HG03520 (cell line): Measurements from ENCODE around the gene TNIP1.

Experiments
- ATAC-seq: cut with Tn5 transposase; IDR thresholded peaks from one replicate; pipeline ENCODE4 v1.9.1; 2021; ENCODE audit warnings: mild to moderate bottlenecking, moderate library complexity; ENCODE audit not compliant: unreplicated experiment

TNIP1 gene

GRCh38 chr5:151024440-151025249 lies 56.2 kb downstream of the TNIP1 start:
- no peak for ATAC-seq

GRCh38 chr5:151023651-151024050 lies 57.2 kb downstream of the TNIP1 start:
- no peak for ATAC-seq

GRCh38 chr5:151023047-151023615 lies 57.7 kb downstream of the TNIP1 start:
- ATAC-seq, result no peak

DNA sequence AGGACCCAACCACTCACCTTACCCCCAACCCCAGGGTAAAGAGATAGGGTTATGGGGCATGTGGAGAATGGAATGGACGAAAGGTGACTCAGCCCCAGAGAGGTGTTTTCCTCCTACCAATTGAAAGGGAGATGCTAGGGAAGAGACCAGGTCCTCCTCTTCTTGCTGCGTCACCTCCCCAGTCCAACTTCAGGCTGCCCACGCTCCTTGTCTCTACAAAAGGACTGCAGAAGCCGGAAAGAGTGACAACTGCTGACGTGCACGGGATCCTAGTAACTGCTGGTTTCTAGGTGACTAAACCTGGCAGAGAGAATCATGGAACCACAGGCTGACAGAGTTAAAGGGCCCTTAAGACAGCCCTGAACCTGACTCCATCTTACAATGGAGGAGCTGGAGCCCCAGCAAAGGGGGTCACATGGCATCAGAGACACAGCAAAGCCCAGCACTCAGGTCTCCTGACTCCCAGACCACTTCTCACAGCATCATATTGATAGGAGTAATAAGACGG lies 58.3 kb downstream of the TNIP1 start:
- no peak for ATAC-seq

DNA sequence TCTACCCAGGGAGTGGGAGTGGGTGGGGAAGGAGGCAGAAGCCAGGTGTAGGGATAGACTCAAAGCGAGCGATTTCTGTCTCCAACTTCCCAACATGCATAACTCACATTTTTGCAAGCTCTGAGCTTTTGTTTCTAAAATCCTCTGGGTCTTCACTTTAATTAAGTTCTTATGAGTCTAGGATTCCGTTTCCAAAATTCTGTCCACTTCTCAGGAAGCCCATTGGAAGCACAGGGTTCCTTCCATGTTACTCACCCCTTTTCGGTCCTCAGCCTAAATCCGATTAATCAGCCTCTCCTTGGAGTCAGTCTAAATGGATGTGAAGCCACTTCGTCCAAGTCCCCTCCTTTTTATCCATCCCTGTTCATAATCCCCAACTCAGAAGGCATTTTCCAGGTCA lies 59.1 kb downstream of the TNIP1 start:
- no peak for ATAC-seq

- ATAC-seq, result no peak
Measured at GRCh38 chr5:151020304-151021110, 60.3 kb downstream of the TNIP1 start, which contains the start of gene GPX3. Gene GPX3, plus strand, starts transcription at chr5:151020591. Its CDS starts 64 bp downstream, at chr5:151020655.

DNA sequence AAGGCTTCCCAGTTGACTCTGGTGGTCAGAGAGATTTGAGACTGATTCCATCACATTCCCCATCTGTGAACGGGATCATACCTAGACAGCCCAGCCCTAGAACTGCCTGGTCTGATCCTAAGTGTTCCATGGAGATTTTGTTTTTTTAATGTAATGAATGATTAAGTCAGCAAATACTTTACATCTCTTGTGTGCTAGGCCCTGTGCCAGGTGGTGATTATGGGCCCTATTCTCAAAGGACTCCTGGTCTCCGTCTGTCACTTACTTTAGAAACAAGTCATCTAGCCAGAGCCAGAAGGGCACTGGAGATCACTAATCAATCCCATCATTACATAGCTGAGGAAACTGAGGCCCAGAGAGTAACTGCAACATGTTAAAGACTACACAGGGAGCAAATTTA lies 61.5 kb downstream of the TNIP1 start:
- ATAC-seq, result no peak

GRCh38 chr5:151018846-151019245 lies 62.0 kb downstream of the TNIP1 start:
- ATAC-seq, result no peak

DNA sequence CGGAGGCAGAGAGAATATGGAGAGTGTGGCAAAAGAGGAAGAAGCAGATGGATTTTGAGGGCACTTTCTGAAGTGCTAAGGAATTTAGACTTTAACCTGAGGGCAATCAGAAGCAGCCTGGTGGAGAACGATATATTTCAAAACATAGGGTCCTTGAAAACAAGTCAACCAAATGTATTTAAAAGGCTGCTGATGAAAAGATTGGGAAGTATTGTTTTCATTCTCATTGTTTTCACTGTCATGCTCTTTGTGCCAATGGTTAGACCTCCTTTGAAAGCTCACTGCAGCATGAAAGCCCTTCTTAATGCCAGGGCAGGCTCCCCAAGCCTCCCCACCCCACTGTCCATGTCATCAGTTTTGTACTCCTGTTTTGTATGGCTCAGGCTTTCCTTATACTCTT lies 62.9 kb downstream of the TNIP1 start:
- no peak for ATAC-seq

GRCh38 chr5:151016700-151017099 lies 64.1 kb downstream of the TNIP1 start:
- ATAC-seq, result no peak

DNA sequence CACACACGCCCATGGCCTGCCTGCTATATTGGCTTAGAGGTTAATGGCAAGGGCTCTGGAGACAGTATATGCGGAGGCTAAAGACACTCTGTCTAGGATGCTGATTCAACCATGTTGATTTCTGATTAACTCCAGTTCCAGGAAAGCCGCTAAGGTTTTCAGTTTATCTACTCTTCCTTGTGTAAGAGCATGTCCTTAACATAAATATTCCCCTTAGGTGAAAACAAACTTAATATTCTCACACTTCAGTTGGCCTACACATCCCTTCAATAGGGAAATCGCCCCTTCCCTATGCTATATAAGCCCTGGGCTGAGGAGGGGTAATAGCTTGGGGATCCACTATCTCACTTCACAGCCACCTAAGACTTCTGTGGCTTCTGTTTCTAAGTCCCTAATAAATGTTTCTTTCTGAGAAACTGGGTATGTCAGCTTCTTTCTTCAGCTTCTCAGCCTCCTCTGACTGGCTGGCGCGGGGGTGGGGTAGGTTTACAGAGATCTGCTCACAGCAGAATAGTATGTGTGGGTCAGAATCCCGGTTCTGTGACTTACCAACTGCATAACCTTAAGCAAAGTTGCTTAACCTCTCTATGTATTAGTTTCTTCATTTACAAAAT lies 64.8 kb downstream of the TNIP1 start:
- no peak for ATAC-seq

- no peak for ATAC-seq
Measured at GRCh38 chr5:151014680-151015343, 66.0 kb downstream of the TNIP1 start.

DNA sequence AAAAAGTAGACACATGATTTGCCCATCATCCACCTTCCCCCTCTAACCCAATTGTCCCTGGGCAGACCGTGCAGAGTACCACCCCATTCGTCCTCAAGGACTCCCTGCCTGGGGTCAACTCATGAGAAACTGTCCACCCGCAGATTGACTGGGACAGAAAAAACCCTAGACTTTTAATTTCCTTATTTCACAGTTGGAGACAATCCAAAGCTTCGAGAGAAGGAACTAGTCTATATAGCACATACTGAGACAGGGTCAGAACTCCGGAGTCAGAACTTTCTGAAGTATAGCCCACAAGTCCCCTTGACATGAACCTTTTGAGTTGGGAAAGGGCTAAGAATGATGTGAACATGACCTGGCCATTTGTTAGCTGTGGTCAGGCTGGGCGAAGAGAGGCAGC lies 68.0 kb downstream of the TNIP1 start:
- no peak for ATAC-seq

GRCh38 chr5:151008906-151009305 lies 71.9 kb downstream of the TNIP1 start:
- ATAC-seq, result no peak

- no peak for ATAC-seq
Measured at GRCh38 chr5:151008210-151008491, 72.7 kb downstream of the TNIP1 start.

DNA sequence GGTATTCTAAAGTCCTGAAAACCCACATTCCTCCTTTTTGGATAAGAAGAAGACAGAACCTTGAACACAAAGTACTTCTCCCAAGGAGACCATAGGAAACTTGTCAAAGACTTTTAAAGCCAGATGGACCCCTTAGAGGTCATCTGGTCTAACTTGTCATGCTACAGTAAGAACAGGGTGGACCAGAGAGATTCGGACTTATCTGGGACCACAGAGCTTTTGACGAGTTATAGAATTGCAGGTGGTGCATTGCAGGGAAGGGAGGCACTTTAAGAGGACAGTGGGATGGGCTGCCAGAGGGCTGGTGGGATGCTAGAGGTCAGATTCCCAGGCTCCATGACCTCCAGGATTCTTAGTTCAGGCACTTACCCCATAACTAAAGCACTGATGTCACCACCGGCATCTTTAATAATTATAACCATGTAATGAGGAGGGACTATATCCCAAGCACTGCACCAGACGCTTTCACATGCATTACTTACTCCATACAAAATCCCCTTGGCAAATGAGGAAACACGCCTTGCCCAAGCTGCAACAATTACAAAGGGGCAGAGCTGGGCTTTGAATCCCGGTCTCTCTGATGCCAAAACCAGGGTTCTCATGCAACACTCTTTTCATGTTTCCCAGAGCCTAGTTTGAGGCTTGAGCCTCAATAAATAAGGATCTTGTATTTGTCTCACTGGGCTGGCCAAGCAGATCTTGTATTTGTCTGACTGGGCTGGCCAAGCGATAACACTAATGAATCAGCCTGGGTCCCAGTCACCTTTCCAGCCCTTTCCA lies 73.2 kb downstream of the TNIP1 start:
- ATAC-seq, result no peak

GRCh38 chr5:151006704-151007334 lies 74.0 kb downstream of the TNIP1 start:
- no peak for ATAC-seq

DNA sequence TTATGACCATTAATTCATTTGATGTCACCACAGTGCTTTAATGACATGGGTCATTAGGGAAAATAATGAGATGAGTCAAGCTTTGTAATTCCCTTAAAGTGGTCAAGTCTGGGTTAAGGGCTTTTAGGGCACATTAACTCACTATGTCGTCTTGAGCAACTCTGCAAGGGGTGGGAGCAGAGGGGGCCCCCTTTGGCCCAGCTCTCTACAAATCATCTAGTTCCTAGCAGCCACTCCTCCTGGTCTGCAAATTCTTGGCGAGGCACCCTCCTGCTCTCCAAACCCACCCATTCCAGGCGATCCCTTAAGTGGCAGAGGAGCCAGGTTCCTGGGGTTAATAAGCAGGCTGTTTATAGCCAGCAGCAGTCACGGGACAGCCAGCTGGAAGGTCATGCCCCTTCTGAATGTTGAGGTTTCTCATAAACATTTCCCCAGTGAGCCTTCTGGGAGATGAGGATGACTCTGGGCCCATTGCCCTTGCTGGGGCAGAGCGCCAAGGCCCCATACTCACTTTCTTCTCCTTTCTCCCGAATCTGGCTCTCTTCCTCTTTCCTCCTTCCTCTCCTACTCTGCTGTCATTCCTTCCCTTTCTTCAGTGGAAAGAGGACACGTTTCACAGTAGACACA lies 74.8 kb downstream of the TNIP1 start:
- no peak for ATAC-seq
